ENCODE measurements around the gene RSPO1. TPM values are rescaled to one million over a fixed set of nuclear protein-coding genes. Genes with fewer than 3 reads are reported as not detected.
A peak's percentile ranks its signal among the peaks of the same experiment; 100 is the strongest.
"Not testable (repeated sequence)": the region's sequence is repeated elsewhere in the genome, so short reads cannot be mapped to it uniquely, and the experiment has no call there.

The RSPO1 gene, protein sequence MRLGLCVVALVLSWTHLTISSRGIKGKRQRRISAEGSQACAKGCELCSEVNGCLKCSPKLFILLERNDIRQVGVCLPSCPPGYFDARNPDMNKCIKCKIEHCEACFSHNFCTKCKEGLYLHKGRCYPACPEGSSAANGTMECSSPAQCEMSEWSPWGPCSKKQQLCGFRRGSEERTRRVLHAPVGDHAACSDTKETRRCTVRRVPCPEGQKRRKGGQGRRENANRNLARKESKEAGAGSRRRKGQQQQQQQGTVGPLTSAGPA
- total RNA-seq = not detected

DNA sequence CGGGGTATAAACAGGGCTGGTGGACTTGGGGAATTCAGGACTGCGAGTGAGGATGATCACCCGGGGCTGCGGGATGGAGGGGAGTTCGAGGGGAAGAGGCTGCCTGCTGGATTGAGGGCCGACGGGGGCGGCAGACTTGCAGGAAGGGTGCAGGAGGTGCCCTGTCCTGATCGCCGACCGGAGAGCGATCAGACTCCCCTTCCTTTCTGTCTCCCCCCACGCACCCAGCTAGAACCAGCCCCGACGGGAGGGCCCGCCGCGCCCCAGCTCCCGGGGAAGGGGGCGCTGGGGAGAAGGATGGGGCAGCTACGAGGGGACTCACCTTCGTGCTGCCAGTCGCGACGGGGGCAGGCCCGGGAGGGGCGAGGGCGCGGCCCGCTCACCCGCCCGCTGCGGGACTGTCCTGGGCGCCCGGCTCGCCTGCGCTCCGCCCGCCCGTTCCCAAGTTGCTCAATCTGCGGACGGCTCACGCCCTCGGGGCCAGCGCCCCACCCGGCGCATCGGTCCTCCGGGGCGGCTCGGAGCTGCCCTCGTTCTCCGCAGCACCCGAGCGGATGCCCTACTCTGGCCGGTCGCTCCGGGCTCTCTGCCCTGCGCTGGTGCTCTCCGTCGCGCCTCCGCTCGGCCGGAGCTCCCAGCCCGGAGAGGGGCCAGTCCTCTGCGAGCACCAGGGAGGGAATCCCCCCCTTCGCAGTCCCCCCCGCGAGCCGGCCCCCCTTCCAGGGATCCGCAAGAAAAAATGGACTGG is at the start of gene RSPO1:
Gene RSPO1 (minus strand): TSS at position 649 of the 748 bp plus-strand sequence. CDS start 5,231 bp downstream, outside the sequence.
- DNase-seq (peak; percentile 11), ATAC-seq (no peak)
- no peaks in the 10 kb centered on the region for H3K36me3 Mint-ChIP-seq (ENCODE audit: low read depth)
- intact Hi-C loops (cut with DNase I, micrococcal nuclease) = loop anchor here in 1 of 2 experiments (10.0 kb wide), 1 partner anchor 600 kb away; the partner anchor contains the start of gene GRIK3
- no peaks in the 10 kb centered on the region for H3K9me3 Mint-ChIP-seq (ENCODE audit: low read depth)
- no peak within 1 kb of the TSS for H3K4me3 Mint-ChIP-seq
- peaks cover 66% of the 10 kb centered on the region for H3K27me3 Mint-ChIP-seq
- ChIA-PET POLR2A (no interaction called here), CTCF (interaction anchor here (0.6 kb wide), 1 partner anchor 44 kb away, joined by 3 read pairs; no protein-coding TSS in a partner anchor)
- peaks cover 6% of the 10 kb centered on the region for H3K4me1 Mint-ChIP-seq
- no peak within 1 kb of the TSS for H3K27ac Mint-ChIP-seq

DNA sequence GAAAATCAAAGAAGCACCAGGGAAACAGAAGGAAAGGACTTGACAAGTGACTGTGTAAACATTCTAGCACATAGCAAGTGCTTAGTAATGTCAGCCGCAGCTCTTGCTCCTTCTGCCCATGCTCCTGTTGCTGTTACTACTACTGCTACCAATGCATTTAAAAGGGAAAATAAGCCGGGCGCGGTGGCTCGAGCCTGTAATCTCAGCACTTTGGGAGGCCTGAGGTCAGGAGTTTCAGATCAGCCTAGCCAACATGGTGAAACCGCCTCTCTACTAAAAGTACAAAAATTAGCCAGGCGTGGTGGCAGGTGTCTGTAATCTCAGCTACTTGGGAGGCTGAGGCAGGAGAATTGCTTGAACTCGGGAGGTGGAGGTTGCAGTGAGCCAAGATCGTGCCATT is 49.5 kb upstream of the RSPO1 start:
- H3K9me3 Mint-ChIP-seq (ENCODE audit: low read depth); intact Hi-C loops (cut with DNase I, micrococcal nuclease); ATAC-seq; H3K27me3 Mint-ChIP-seq; H3K27ac Mint-ChIP-seq; H3K4me3 Mint-ChIP-seq; DNase-seq; POLR2A ChIA-PET: not testable (repeated sequence)
- peaks cover 48% of the 10 kb centered on the region for H3K36me3 Mint-ChIP-seq (ENCODE audit: low read depth)
- CTCF ChIA-PET = interaction anchor here (0.5 to 12.7 kb wide), 7 partner anchors 10 to 205 kb away, joined by 3 to 142 read pairs (median 7); no protein-coding TSS in a partner anchor
- H3K4me1 Mint-ChIP-seq = peaks cover 17% of the 10 kb centered on the region

DNA sequence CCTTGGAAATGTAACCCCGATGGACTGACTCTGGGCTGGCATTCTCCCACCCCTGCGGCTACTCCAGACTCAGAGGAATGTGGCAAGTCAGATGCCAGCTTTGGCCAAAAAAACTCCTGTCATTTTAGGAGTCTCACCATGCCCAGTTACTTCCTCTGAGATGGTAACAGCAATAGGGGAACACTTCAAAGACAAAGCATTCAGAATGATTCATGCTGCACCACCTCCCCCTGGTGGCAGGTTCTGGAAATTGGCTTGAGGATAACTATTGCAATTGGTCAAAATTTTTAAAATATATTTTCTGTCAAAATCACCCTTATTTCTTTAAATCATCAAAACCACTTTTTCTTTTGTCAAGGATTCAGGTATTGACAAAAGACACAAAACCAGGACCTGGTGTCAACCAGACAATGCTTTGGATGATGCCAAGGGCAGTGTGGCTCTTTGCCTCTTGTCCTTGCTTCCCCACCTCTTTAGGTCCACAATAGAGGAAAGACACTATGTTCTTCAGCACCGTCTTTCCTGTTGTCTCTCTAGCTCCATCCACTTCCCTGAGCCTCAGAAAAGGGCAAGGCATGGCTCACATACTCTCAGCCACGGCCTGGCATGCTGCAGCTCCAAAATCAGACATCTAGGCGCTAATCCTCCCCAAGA is 47.8 kb upstream of the RSPO1 start:
- Mint-ChIP-seq H3K4me3 (no peak overlapping the region), H3K36me3 (ENCODE audit: low read depth) (peaks cover 36% of the 10 kb centered on the region), H3K27me3 (no peaks in the 10 kb centered on the region), H3K4me1 (peaks cover 3% of the 10 kb centered on the region), H3K27ac (peak overlapping the region; percentile 60), H3K9me3 (ENCODE audit: low read depth) (no peaks in the 10 kb centered on the region)
- DNase-seq (peak; percentile 87), ATAC-seq (peak; percentile 89)
- CTCF ChIA-PET = interaction anchor here (0.6 to 12.7 kb wide), 37 partner anchors 8 to 247 kb away, joined by 3 to 142 read pairs (median 4); partner anchors contain the start of genes CDCA8, GNL2 and MEAF6
- POLR2A ChIA-PET = interaction anchor here (1.3 kb wide), 1 partner anchor 80 kb away, joined by 5 read pairs; no protein-coding TSS in a partner anchor
- intact Hi-C loops (cut with DNase I, micrococcal nuclease) = loop anchor here (1.0 to 2.0 kb wide), 5 partner anchors 79 to 228 kb away; no protein-coding TSS in a partner anchor

DNA sequence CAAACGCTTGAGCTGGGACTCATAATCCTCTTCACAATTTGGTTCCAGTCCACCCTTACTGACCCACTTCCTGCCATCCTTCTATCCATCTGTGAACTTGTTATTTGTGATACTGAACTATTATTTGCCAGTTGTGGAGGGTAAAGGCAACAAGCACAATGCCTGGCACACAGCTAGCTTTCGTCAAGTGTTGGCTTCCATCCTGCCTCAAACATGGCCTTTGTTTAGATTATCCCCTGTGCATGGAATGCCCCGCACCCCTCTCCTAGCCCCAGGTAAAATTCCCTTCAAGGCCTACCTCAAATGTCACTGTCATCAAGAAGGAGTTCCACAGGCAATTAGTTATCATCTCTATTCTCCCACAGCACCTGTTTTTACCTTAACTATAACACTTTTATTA is 46.2 kb upstream of the RSPO1 start:
- POLR2A ChIA-PET = no interaction called here
- intact Hi-C loops (cut with DNase I, micrococcal nuclease) = no loop called here
- Mint-ChIP-seq H3K9me3 (ENCODE audit: low read depth) (no peaks in the 10 kb centered on the region), H3K4me1 (peaks cover 9% of the 10 kb centered on the region), H3K27ac (no peak overlapping the region), H3K36me3 (ENCODE audit: low read depth) (peaks cover 26% of the 10 kb centered on the region), H3K4me3 (no peak overlapping the region), H3K27me3 (no peaks in the 10 kb centered on the region)
- DNase-seq = no peak
- ATAC-seq = no peak
- CTCF ChIA-PET = interaction anchor here (1.1 to 12.7 kb wide), 10 partner anchors 10 to 227 kb away, joined by 3 to 142 read pairs (median 5); partner anchors contain the start of gene MEAF6

DNA sequence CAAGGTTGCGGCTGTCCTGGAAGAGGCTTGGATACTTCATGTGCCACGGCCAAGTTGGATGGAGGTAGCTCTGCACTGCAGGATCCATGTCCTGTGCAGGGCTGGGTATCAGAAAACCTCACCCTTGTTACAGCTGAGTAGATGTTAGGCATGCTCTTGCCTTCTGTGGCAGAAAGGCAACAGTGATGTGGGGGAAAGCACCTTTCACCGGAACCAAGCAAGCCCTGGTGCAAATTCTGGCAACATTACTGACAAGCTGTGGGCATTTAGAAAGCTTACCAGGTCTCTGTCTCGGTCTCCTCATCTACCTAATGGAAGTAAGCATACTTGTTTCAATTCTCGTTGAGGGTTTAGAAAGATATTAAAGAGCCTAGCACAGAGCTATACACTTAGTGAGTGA is 43.1 kb upstream of the RSPO1 start:
- intact Hi-C loops (cut with DNase I, micrococcal nuclease) = no loop called here
- CTCF ChIA-PET = interaction anchor here (0.6 to 12.7 kb wide), 9 partner anchors 11 to 227 kb away, joined by 3 to 142 read pairs (median 3); partner anchors contain the start of gene RSPO1
- POLR2A ChIA-PET = no interaction called here
- Mint-ChIP-seq H3K36me3 (ENCODE audit: low read depth) (peaks cover 9% of the 10 kb centered on the region), H3K4me3 (no peak overlapping the region), H3K27me3 (no peaks in the 10 kb centered on the region), H3K9me3 (ENCODE audit: low read depth) (no peaks in the 10 kb centered on the region), H3K27ac (no peak overlapping the region), H3K4me1 (peaks cover 26% of the 10 kb centered on the region)
- ATAC-seq (no peak), DNase-seq (no peak)

DNA sequence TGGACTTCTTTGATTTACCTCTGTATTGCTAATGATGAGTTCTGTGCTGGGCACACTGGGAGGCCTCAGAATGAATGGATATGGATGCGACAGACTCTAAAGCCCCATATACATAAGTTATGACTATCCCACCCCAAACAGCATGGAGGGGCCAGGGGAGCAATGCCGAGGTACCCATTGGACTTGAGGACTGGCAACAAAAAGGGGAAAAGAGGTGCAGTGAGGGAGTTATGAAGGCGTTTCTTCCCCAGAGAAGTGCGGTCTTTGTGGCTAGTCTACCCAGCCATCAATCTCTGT is 42.4 kb upstream of the RSPO1 start:
- Mint-ChIP-seq H3K27ac (no peak overlapping the region), H3K27me3 (peaks cover 1% of the 10 kb centered on the region), H3K4me3 (no peak overlapping the region), H3K4me1 (peaks cover 28% of the 10 kb centered on the region), H3K9me3 (ENCODE audit: low read depth) (no peaks in the 10 kb centered on the region), H3K36me3 (ENCODE audit: low read depth) (peaks cover 5% of the 10 kb centered on the region)
- CTCF ChIA-PET = interaction anchor here (0.6 to 12.7 kb wide), 2 partner anchors 75 to 256 kb away, joined by 3 to 142 read pairs; no protein-coding TSS in a partner anchor
- intact Hi-C loops (cut with DNase I, micrococcal nuclease) = no loop called here
- POLR2A ChIA-PET = no interaction called here
- no peak for DNase-seq
- no peak for ATAC-seq

DNA sequence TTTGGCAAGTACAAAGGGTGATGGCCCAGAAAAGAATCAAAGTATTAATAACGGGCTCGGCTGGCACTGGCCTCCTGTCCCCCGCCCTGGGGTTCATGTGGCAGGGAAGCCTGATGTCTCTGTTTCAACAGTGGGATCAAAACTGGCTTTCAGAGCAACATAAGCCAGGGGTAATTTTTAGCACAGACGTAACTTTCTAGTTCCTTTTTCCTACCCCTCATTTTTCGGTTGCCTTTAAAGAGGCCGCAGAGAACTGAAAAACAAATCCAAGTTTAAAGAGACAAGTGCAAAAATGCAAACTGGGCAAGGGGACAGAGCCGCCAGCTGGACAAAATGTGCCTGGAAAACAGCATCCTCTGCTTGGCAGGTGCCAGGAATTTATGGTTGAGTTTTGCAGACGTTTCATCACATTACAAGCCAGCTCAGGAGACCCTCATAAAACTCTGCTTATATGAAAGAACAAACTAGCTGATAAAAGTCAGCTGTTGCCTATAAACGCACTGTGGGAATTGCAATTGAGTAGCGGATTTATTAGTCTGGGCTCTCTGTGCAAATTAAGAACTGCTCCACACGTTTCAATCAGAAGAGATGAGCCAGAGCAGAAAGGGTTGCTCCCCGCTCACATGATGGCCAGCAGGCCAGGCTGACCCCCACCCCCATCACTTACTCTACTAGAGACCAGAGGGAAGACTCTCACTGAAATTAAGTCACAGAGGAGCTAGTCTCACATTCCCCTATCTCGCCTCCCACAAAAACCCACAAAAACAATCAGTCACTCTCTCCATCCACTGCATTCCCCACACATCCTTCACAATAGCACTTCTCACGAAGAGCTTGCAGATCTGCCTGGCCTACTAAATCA is 41.8 kb upstream of the RSPO1 start:
- ATAC-seq (no peak), DNase-seq (no peak)
- Mint-ChIP-seq H3K27ac (no peak overlapping the region), H3K4me1 (peaks cover 27% of the 10 kb centered on the region), H3K9me3 (ENCODE audit: low read depth) (no peaks in the 10 kb centered on the region), H3K4me3 (no peak overlapping the region), H3K27me3 (peaks cover 3% of the 10 kb centered on the region), H3K36me3 (ENCODE audit: low read depth) (peaks cover 4% of the 10 kb centered on the region)
- intact Hi-C loops (cut with DNase I, micrococcal nuclease) = no loop called here
- POLR2A ChIA-PET = interaction anchor here (0.6 kb wide), 1 partner anchor 36 kb away, joined by 4 read pairs; no protein-coding TSS in a partner anchor
- CTCF ChIA-PET = interaction anchor here (0.5 to 12.7 kb wide), 6 partner anchors 10 to 256 kb away, joined by 3 to 142 read pairs (median 3); partner anchors contain the start of gene CDCA8

DNA sequence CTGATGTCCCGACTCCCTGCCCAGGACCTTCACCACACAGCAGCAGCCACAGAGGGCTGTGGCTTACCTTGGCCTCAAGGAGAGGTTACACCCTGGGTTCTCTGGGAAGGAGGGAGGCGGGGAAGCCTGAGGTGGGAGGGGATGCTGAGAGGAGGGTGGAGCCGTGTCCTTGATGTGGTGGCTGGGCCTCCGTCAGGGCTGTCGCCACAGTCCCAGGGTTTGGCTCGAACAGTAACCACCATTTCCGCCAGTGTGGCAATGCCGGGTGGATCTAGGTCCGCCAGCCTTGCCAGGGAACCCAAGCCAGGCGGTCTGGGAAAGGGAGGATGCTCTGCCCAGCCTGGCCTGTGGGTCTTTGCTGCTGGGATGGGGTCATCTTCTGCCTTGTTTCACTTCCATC is 39.2 kb upstream of the RSPO1 start:
- peak; percentile 94 for ATAC-seq
- H3K36me3 Mint-ChIP-seq (ENCODE audit: low read depth) = no peaks in the 10 kb centered on the region
- DNase-seq = peak; percentile 79
- H3K4me3 Mint-ChIP-seq = peak overlapping the region; percentile 13
- peaks cover 6% of the 10 kb centered on the region for H3K27me3 Mint-ChIP-seq
- ChIA-PET POLR2A (interaction anchor here (0.6 kb wide), 1 partner anchor 78 kb away, joined by 3 read pairs; the partner anchor contains the start of gene GNL2), CTCF (interaction anchor here (1.2 to 12.7 kb wide), 3 partner anchors 10 to 72 kb away, joined by 3 to 142 read pairs (median 13); no protein-coding TSS in a partner anchor)
- H3K27ac Mint-ChIP-seq = no peak overlapping the region
- no peaks in the 10 kb centered on the region for H3K9me3 Mint-ChIP-seq (ENCODE audit: low read depth)
- intact Hi-C loops (cut with DNase I, micrococcal nuclease) = no loop called here
- peaks cover 27% of the 10 kb centered on the region for H3K4me1 Mint-ChIP-seq

DNA sequence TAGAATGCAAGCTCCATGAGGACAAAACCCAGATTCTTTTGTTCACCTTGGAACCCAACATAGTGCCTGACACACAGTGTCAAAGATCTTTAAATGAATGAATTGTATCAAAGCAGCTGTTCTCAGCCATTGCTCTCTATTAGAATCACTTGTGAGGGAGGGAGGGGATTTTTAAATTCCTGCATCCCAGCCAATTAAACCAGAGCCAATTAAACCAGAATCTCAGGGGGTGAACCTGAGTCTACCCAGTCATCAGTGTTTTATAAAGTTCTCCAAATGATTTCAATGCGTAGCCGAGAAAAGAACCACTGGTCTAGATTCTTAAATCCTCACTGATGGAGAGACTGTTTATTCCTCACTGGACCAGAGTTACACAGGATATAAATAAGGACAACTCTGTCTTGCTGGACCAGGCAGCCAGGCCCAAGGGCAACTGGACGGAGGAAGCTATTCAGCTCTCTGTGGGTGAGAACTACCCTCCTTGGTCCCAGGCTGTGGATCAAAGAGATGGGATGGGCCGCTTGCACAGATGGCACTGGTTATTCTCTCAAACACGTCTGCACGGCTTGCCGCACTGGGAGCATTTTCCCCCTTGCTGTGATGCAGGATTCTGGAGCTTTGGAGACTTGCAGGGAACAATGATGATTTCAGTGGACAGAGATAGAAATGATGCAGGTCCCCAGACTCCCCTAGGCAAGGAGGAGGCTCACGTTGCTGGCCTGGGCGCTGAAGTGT is 37.6 kb upstream of the RSPO1 start:
- CTCF ChIA-PET = interaction anchor here (0.8 kb wide), 1 partner anchor 68 kb away, joined by 3 read pairs; no protein-coding TSS in a partner anchor
- Mint-ChIP-seq H3K27ac (no peak overlapping the region), H3K9me3 (ENCODE audit: low read depth) (no peaks in the 10 kb centered on the region), H3K4me3 (no peak overlapping the region), H3K4me1 (peaks cover 27% of the 10 kb centered on the region), H3K36me3 (ENCODE audit: low read depth) (no peaks in the 10 kb centered on the region), H3K27me3 (peaks cover 6% of the 10 kb centered on the region)
- POLR2A ChIA-PET = interaction anchor here (0.8 kb wide), 1 partner anchor 129 kb away, joined by 6 read pairs; no protein-coding TSS in a partner anchor
- intact Hi-C loops (cut with DNase I, micrococcal nuclease) = no loop called here
- ATAC-seq = no peak
- DNase-seq = no peak

DNA sequence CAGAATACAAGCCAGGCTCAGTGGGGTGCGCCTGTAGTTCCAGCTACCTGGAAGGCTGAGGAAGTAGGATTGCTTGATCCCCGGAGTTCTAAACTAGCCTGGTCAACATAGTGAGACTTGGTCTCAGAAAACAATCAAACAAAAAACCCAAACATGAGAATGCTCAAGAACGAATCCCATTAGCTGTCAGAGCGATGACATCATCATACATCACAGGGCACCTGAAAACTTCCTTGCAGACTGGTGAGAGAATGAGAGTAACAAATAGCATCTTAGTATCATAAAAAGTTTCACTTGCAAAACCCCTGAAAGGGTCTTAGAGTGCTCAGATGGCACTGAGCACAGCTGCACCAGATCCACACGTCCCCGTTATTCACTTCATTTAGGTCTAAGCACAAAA is 36.6 kb upstream of the RSPO1 start:
- DNase-seq (no peak), ATAC-seq (no peak)
- H3K4me1 Mint-ChIP-seq = peaks cover 22% of the 10 kb centered on the region
- H3K9me3 Mint-ChIP-seq (ENCODE audit: low read depth) = no peaks in the 10 kb centered on the region
- peaks cover 6% of the 10 kb centered on the region for H3K27me3 Mint-ChIP-seq
- no peaks in the 10 kb centered on the region for H3K36me3 Mint-ChIP-seq (ENCODE audit: low read depth)
- H3K4me3 Mint-ChIP-seq = no peak overlapping the region
- intact Hi-C loops (cut with DNase I, micrococcal nuclease) = no loop called here
- no peak overlapping the region for H3K27ac Mint-ChIP-seq
- ChIA-PET CTCF (interaction anchor here (1.3 kb wide), 1 partner anchor 11 kb away, joined by 3 read pairs; no protein-coding TSS in a partner anchor), POLR2A (no interaction called here)
